Activated naive CD8-positive, alpha-beta T cell treated with anti-CD3 and anti-CD28 coated beads for 36 hours (primary cell): ENCODE measurements around the gene STMP1. TPM values are rescaled to one million over a fixed set of nuclear protein-coding genes. Genes with fewer than 3 reads are reported as not detected.
"Not testable (repeated sequence)": the region's sequence is repeated elsewhere in the genome, so short reads cannot be mapped to it uniquely, and the experiment has no call there.

Experiments used
- DNase-seq: peaks from one replicate; pipeline ENCODE4 v3.0.0; 2021
- H3K27ac Mint-ChIP-seq: one replicate; pipeline ENCODE4 v1.8.0; 2022; ENCODE audit warnings: mild to moderate bottlenecking, moderate library complexity, mixed read lengths
- H3K27me3 Mint-ChIP-seq: one replicate; pipeline ENCODE4 v1.8.0; 2022; ENCODE audit warnings: mild to moderate bottlenecking, mixed read lengths
- H3K36me3 Mint-ChIP-seq: one replicate; pipeline ENCODE4 v1.8.0; 2021; ENCODE audit warnings: mild to moderate bottlenecking, mixed read lengths
- H3K4me1 Mint-ChIP-seq: one replicate; pipeline ENCODE4 v1.8.0; 2021; ENCODE audit warnings: mixed read lengths
- H3K4me3 Mint-ChIP-seq: one replicate; pipeline ENCODE4 v1.8.0; 2022; ENCODE audit warnings: mild to moderate bottlenecking, moderate library complexity, mixed read lengths
- H3K9me3 Mint-ChIP-seq: one replicate; pipeline ENCODE4 v1.8.0; 2022; ENCODE audit warnings: mixed read lengths
- total RNA-seq, 2 experiments: library from RNA; stranded (reverse); gene quantifications; one replicate each; pipeline ENCODE4 v1.2.3, GENCODE V29; 2021

Gene STMP1
- total RNA-seq, 2 experiments from 2014 or later = 25.4 to 26.8 TPM

DNA sequence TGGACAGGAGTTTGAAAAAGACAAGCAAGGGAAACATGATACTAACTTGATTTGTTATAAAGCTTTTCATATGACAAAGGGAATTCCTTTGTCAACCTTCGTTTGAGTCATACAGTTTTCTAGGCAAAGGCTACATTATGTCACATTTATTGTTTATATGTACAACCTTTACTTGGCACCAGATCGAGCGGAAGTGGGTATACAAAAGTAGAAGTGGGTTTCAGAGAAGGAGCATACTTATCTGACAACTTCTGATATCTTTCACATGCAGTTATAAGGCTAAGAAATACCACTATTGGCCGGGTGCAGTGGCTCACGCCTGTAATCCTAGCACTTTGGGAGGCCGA is 11.0 kb downstream of the STMP1 start:
- H3K4me1 Mint-ChIP-seq = peaks cover 15% of the 10 kb centered on the region
- no peak overlapping the region for H3K4me3 Mint-ChIP-seq
- DNase-seq = no peak
- no peaks in the 10 kb centered on the region for H3K9me3 Mint-ChIP-seq
- H3K27me3 Mint-ChIP-seq = no peaks in the 10 kb centered on the region
- H3K27ac Mint-ChIP-seq = no peak overlapping the region
- H3K36me3 Mint-ChIP-seq = peaks cover 8% of the 10 kb centered on the region

- H3K4me3 Mint-ChIP-seq = no peak overlapping the region
- H3K9me3 Mint-ChIP-seq = no peaks in the 10 kb centered on the region
- peaks cover 13% of the 10 kb centered on the region for H3K4me1 Mint-ChIP-seq
- H3K27ac Mint-ChIP-seq = no peak overlapping the region
- H3K27me3 Mint-ChIP-seq = no peaks in the 10 kb centered on the region
- H3K36me3 Mint-ChIP-seq = peaks cover 6% of the 10 kb centered on the region
- no peak for DNase-seq
Measured at GRCh38 chr7:135678612-135679575, 16.6 kb downstream of the STMP1 start.

DNA sequence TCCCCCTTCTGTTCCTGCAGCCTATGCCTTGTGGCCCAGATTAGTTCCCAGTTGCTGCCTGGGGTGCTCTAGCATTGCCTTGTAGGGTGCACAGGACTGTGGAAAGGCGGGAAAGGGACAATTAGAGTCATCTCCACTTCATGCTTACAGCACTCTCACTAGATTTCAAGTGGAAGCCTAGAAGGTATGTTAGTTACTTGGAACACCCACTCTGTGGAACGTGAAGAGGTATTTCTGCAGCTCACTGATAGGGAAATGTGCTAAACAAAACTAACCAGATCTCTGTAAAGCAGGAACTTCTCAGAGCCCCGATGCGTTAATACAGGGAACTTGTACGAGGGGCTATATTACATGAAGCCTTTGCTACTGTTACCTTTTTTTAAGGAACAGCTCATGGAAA is 19.4 kb downstream of the STMP1 start:
- H3K9me3 Mint-ChIP-seq = no peaks in the 10 kb centered on the region
- H3K27ac Mint-ChIP-seq = no peak overlapping the region
- H3K27me3 Mint-ChIP-seq = no peaks in the 10 kb centered on the region
- no peak for DNase-seq
- peaks cover 13% of the 10 kb centered on the region for H3K4me1 Mint-ChIP-seq
- H3K36me3 Mint-ChIP-seq = peaks cover 3% of the 10 kb centered on the region
- no peak overlapping the region for H3K4me3 Mint-ChIP-seq

DNA sequence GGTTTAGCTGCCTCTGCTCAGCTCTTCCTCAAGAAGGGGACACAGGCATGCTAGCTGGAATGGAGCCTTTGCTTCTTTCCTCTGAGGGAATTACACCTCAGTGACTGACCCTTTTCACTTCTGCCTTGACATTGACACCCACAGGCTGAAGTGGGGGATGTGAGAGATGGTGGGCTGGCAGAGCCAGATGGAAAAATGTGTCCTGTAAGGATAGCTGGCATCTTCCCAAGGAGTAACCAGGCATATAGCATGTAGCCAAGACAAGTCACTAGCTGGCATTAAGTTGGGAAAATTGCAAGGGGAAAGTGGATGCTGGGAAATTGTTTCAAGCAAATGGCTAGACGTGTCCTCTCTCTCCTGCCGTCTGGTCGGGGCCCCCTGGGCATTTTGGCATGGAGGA is 19.9 kb downstream of the STMP1 start:
- DNase-seq = no peak
- no peak overlapping the region for H3K27ac Mint-ChIP-seq
- H3K27me3 Mint-ChIP-seq = no peaks in the 10 kb centered on the region
- H3K4me1 Mint-ChIP-seq = peaks cover 13% of the 10 kb centered on the region
- H3K9me3 Mint-ChIP-seq = no peaks in the 10 kb centered on the region
- H3K36me3 Mint-ChIP-seq = peaks cover 3% of the 10 kb centered on the region
- no peak overlapping the region for H3K4me3 Mint-ChIP-seq

DNA sequence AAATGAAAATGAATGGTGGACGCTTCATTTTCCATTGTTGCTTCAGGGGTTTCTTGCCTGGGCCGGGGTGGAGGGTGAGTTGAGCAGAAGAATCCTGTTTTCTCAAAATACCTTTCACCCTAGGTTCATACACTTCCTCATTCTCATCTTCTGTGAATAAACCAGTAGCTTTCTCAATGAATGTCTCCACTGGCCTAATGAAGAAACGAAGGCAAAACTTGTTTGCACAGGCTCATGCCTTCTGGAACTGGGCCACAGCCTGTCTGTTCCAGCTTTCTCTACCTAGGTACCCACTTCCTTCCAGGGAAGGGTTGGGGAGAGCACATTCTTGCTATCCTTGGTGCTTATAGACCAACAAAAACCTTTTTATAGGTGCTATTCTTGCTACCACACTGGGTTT is 21.3 kb downstream of the STMP1 start:
- no peak overlapping the region for H3K27ac Mint-ChIP-seq
- peaks cover 3% of the 10 kb centered on the region for H3K36me3 Mint-ChIP-seq
- H3K9me3 Mint-ChIP-seq = no peaks in the 10 kb centered on the region
- H3K4me1 Mint-ChIP-seq = peaks cover 11% of the 10 kb centered on the region
- H3K27me3 Mint-ChIP-seq = no peaks in the 10 kb centered on the region
- no peak for DNase-seq
- H3K4me3 Mint-ChIP-seq = no peak overlapping the region

GRCh38 chr7:135684136-135684535 is 21.8 kb downstream of the STMP1 start:
- Mint-ChIP-seq H3K9me3 (no peaks in the 10 kb centered on the region), H3K27ac (no peak overlapping the region), H3K36me3 (peaks cover 4% of the 10 kb centered on the region), H3K27me3 (no peaks in the 10 kb centered on the region), H3K4me3 (no peak overlapping the region), H3K4me1 (peaks cover 7% of the 10 kb centered on the region)
- no peak for DNase-seq

GRCh38 chr7:135684699-135685098 is 22.4 kb downstream of the STMP1 start:
- no peaks in the 10 kb centered on the region for H3K27me3 Mint-ChIP-seq
- H3K36me3 Mint-ChIP-seq = peaks cover 6% of the 10 kb centered on the region

GRCh38 chr7:135685306-135686084 is 23.2 kb downstream of the STMP1 start:
- H3K27ac Mint-ChIP-seq = no peak overlapping the region
- DNase-seq = no peak
- no peaks in the 10 kb centered on the region for H3K9me3 Mint-ChIP-seq
- peaks cover 5% of the 10 kb centered on the region for H3K36me3 Mint-ChIP-seq
- H3K4me1 Mint-ChIP-seq = peaks cover 6% of the 10 kb centered on the region
- H3K4me3 Mint-ChIP-seq = no peak overlapping the region
- no peaks in the 10 kb centered on the region for H3K27me3 Mint-ChIP-seq

More at GRCh38 chr7:135684699-135685098, 22.4 kb downstream of the STMP1 start:
- H3K9me3 Mint-ChIP-seq = no peaks in the 10 kb centered on the region
- no peak for DNase-seq
- peaks cover 7% of the 10 kb centered on the region for H3K4me1 Mint-ChIP-seq
- no peak overlapping the region for H3K4me3 Mint-ChIP-seq
- no peak overlapping the region for H3K27ac Mint-ChIP-seq

GRCh38 chr7:135687466-135687865 is 25.2 kb downstream of the STMP1 start:
- Mint-ChIP-seq H3K27ac (no peak overlapping the region), H3K27me3 (no peaks in the 10 kb centered on the region), H3K36me3 (peaks cover 5% of the 10 kb centered on the region), H3K4me3 (no peak overlapping the region), H3K4me1 (no peaks in the 10 kb centered on the region), H3K9me3 (no peaks in the 10 kb centered on the region)
- DNase-seq = no peak

DNA sequence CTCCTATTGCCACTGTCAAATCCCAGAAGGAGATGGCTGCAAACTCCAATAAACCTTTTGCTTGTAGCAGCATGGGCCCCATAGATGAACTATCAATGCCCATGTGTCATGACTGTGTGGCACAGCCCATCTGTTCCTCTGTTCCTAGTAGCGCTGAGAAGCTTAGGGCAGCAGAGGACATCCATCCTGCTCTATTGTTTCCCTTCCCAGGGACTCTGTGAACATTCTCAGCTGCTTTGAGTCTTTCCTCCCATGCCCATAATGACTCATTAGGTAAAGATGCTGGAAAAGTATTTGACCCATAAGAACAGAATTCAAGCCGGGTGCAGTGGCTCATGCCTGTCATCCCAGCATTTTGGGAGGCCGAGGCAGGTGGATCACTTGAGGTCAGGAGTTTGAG is 28.3 kb downstream of the STMP1 start:
- H3K27ac Mint-ChIP-seq = no peak overlapping the region
- H3K4me1 Mint-ChIP-seq = no peaks in the 10 kb centered on the region
- H3K9me3 Mint-ChIP-seq = no peaks in the 10 kb centered on the region
- H3K36me3 Mint-ChIP-seq = peaks cover 3% of the 10 kb centered on the region
- H3K4me3 Mint-ChIP-seq = no peak overlapping the region
- DNase-seq = no peak
- H3K27me3 Mint-ChIP-seq = no peaks in the 10 kb centered on the region

DNA sequence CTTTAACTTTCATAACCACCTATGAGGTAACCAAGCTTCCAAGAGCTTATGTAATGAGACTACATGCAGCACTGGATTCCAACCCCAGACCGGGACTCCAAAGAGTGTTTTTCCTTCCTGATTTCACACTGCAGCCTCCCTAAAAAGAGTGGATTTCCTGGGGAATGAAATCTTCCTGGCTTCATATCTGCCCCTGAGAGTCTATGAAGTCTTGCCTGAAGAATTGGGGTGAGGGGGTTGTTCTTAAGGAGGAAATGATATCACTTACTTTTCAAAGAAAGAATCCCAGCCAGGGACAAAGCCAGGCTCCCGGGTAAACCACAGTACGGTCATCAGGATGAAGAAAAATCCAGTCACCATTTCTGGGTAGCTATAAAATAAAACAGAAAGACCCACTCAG is 29.7 kb downstream of the STMP1 start:
- Mint-ChIP-seq H3K9me3 (no peaks in the 10 kb centered on the region), H3K27ac (no peak overlapping the region), H3K36me3 (peaks cover 3% of the 10 kb centered on the region), H3K4me1 (no peaks in the 10 kb centered on the region), H3K27me3 (no peaks in the 10 kb centered on the region), H3K4me3 (no peak overlapping the region)
- DNase-seq = no peak

DNA sequence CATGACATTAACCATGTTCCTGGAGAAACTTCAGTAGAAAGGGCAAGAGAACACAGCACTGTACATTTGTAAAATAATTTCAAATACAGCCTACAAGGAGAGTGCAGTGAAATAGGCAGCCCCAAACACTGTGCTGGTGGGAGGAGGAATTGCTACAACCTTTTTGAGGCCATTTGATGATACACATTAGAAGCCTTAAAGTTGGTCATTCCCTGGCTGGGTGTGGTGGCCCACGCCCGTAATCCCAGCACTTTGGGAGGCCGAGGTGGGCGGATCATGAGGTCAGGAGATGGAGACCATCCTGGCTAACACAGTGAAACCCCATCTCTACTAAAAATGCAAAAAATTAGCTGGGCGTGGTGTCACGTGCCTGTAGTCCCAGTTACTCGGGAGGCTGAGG is 30.3 kb downstream of the STMP1 start:
- not testable (repeated sequence) for H3K27ac Mint-ChIP-seq, H3K36me3 Mint-ChIP-seq, H3K4me3 Mint-ChIP-seq, H3K9me3 Mint-ChIP-seq, H3K27me3 Mint-ChIP-seq, DNase-seq, H3K4me1 Mint-ChIP-seq

DNA sequence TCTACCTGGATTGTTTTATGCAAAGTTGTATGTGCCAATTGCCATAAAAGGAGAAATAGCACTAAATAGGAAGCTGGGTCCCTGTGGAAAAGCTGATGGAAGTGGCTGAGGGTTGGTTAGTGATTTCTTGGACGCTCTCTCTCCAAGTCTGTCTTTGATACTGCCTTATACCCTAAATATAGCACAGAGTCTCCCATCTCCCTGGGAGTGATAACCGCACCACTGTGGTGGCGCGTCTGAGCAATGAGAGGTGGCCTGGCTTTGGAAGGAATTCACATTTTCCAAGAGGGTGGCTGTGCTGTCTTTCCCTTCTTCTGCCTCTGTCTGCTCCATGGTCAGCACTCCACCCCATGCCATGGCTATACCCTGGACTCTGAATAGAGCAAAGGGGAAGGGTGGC is 31.2 kb downstream of the STMP1 start:
- Mint-ChIP-seq H3K4me1 (no peaks in the 10 kb centered on the region), H3K27me3 (no peaks in the 10 kb centered on the region), H3K27ac (no peak overlapping the region), H3K4me3 (no peak overlapping the region), H3K36me3 (peaks cover 3% of the 10 kb centered on the region), H3K9me3 (no peaks in the 10 kb centered on the region)
- no peak for DNase-seq

DNA sequence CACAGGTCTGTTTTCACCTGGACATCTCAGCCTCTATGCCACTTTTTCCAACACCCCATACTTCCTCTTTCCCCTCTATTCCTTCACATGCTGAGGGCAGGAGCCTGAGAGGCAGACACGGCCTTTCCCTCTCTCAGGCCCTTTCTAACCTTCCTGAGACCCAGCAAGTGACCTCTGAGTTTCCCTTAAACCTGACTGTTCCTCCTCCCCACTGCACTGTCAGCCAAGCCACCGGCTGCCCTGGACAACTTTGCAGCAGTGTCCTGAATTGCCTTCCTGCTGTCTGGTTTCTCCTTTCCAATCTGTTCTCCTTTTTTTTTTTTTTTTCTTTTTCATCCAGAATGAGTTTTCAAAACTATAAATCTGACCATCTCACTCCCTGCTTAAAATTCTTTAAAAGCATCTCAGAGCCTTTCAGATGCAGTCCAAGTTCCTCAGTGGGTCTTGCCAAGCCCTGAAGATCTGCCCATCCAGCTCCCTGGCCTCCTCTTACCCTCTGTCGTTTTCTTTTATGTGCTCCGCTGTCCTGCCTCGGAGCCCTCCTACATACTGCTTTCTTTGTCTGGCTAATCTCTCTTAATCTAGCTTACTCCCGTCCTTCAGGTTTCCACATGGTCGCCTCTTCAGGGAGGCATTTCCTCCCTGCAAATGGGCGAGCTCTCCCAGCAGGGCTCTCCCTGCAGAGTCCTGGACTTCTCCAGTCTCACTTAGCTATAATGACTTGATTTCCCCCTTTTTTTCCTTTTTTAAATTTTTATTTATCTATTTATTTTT is 35.1 kb downstream of the STMP1 start:
- Mint-ChIP-seq H3K4me1 (no peaks in the 10 kb centered on the region), H3K4me3 (no peak overlapping the region), H3K27me3 (no peaks in the 10 kb centered on the region), H3K27ac (peak overlapping the region; percentile 21), H3K36me3 (peaks cover 4% of the 10 kb centered on the region), H3K9me3 (no peaks in the 10 kb centered on the region)
- DNase-seq = no peak

- Mint-ChIP-seq H3K27me3 (no peaks in the 10 kb centered on the region), H3K27ac (no peak overlapping the region), H3K4me1 (no peaks in the 10 kb centered on the region), H3K36me3 (peaks cover 4% of the 10 kb centered on the region), H3K9me3 (no peaks in the 10 kb centered on the region), H3K4me3 (no peak overlapping the region)
- no peak for DNase-seq
Measured at GRCh38 chr7:135704074-135704473, 41.8 kb downstream of the STMP1 start.
